PC-9 (cell line): ENCODE data around the gene PCSK5.

Source experiments
- EZH2 ChIP-seq: fragments of 200-600 bp; sonication (generic); IDR thresholded peaks from 2 replicates; pipeline ENCODE4 v1.8.0; 2017; ENCODE audit warnings: antibody characterized with exemption, low read depth
- TF ChIP-seq, protein P1 (sequence below): fragments of 200-600 bp; sonication (generic); conservative IDR thresholded peaks from 2 replicates; pipeline ENCODE4 v1.6.1; 2017; ENCODE audit warnings: mixed run types, antibody characterized with exemption, mild to moderate bottlenecking, moderate library complexity

DNA sequence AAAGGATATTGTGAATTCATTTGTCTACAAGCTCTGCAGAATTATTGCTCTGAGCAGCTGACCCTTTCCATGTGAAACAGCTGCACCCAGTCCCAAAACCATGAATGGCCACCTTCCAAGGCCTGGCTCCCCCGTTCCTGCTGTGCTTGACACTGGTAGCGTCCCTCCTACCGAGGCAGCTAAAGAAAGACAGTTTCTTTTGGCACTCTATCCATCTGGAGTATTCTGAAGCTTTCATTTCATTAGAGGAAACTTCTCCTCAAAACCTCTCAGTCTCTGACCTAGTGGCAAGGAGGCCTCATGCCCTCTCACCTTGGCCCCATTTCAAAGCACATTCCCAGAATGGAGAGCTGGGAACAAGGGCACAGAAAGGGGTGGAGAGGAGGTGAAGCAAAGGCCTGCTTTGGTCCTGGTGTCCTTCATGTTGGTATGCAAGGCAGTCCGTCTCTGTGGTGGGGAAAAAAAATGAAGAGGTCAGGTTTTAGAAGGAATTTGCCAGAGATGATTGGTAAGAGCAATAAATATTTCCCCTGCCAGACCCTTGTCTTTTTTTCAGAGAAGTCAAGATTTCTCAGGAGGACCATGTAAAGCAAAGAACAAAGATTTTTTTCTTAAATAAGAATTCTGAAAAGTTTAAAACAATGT, 271.7 kb downstream of the PCSK5 start:
- TF ChIP-seq, protein P1, sequence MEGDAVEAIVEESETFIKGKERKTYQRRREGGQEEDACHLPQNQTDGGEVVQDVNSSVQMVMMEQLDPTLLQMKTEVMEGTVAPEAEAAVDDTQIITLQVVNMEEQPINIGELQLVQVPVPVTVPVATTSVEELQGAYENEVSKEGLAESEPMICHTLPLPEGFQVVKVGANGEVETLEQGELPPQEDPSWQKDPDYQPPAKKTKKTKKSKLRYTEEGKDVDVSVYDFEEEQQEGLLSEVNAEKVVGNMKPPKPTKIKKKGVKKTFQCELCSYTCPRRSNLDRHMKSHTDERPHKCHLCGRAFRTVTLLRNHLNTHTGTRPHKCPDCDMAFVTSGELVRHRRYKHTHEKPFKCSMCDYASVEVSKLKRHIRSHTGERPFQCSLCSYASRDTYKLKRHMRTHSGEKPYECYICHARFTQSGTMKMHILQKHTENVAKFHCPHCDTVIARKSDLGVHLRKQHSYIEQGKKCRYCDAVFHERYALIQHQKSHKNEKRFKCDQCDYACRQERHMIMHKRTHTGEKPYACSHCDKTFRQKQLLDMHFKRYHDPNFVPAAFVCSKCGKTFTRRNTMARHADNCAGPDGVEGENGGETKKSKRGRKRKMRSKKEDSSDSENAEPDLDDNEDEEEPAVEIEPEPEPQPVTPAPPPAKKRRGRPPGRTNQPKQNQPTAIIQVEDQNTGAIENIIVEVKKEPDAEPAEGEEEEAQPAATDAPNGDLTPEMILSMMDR: no peak
- TF ChIP-seq EZH2: no peak
